ENCODE results near the gene ASB1. TPM values are rescaled to one million over a fixed set of nuclear protein-coding genes. Genes with fewer than 3 reads are reported as not detected.

ASB1 gene
- total RNA-seq (10 to 100 TPM; 22.1 to 34.6 TPM), polyA plus RNA-seq (ENCODE audit: insufficient read length in 2 of 2) (10 to 100 TPM; 40.5 to 41.9 TPM)
- long read RNA-seq, donor 1, full-length matches to known transcripts = 4 of 13 reads
- long read RNA-seq, donor 1, partial matches to known transcripts = 9 of 13 reads
- long read RNA-seq, donor 1, other reads (novel, unspliced or antisense) = 0 of 13 reads
- long read RNA-seq, donor 2 = 0 reads
- long read RNA-seq, donor 3, full-length matches to known transcripts = 5 of 5 reads
- long read RNA-seq, donor 3, partial matches to known transcripts = 0 of 5 reads
- long read RNA-seq, donor 3, other reads (novel, unspliced or antisense) = 0 of 5 reads
- long read RNA-seq, donor 4, full-length matches to known transcripts = 4 of 4 reads
- long read RNA-seq, donor 4, partial matches to known transcripts = 0 of 4 reads
- long read RNA-seq, donor 4, other reads (novel, unspliced or antisense) = 0 of 4 reads

GRCh38 chr2:238426568-238427434 is at the start of gene ASB1:
Gene ASB1 (plus strand): TSS chr2:238426927. CDS start chr2:238427071, 144 bp downstream.
- Histone ChIP-seq H3K27ac (ENCODE audit: low read depth, low read length) (peak within 1 kb of the TSS; percentile 98), H3K27me3 (ENCODE audit: control insufficient read depth, insufficient read depth, low read length) (no peaks in the 10 kb centered on the region), H3K4me1 (ENCODE audit: control insufficient read depth, insufficient read depth, low read length) (peaks cover 35% of the 10 kb centered on the region), H3K9me3 (ENCODE audit: control insufficient read depth, insufficient read depth, low read length) (peaks cover 3% of the 10 kb centered on the region), H3K36me3 (ENCODE audit: control insufficient read depth, insufficient read depth, low read length) (peaks cover 19% of the 10 kb centered on the region), H3K4me3 (ENCODE audit: low read depth, low read length) (peak within 1 kb of the TSS; percentile 85)
- peak; percentile 70 to 95 (median 82) for DNase-seq (ENCODE audit: low read depth in 4 of 6, low spot score in 6 of 6)
- WGBS (ENCODE audit: insufficient coverage) = under 1% methylated on average over 104 of the region's 104 CpGs

GRCh38 chr2:238378230-238379095 is 48.3 kb upstream of the ASB1 start:
- WGBS (ENCODE audit: insufficient coverage) = 96% methylated on average over 9 of the region's 11 CpGs
- Histone ChIP-seq H3K4me1 (ENCODE audit: control insufficient read depth, insufficient read depth, low read length) (peaks cover 10% of the 10 kb centered on the region), H3K9me3 (ENCODE audit: control insufficient read depth, insufficient read depth, low read length) (no peaks in the 10 kb centered on the region), H3K4me3 (ENCODE audit: low read depth, low read length) (no peak overlapping the region), H3K27me3 (ENCODE audit: control insufficient read depth, insufficient read depth, low read length) (no peaks in the 10 kb centered on the region), H3K27ac (ENCODE audit: low read depth, low read length) (no peak overlapping the region), H3K36me3 (ENCODE audit: control insufficient read depth, insufficient read depth, low read length) (peaks cover 20% of the 10 kb centered on the region)
- no peak for DNase-seq (ENCODE audit: low read depth in 4 of 6, low spot score in 6 of 6)

GRCh38 chr2:238379096-238379810 is 47.5 kb upstream of the ASB1 start:
- DNase-seq (ENCODE audit: low read depth in 4 of 6, low spot score in 6 of 6) = no peak
- no peak overlapping the region for H3K4me3 ChIP-seq (ENCODE audit: low read depth, low read length)
- WGBS (ENCODE audit: insufficient coverage) = 69% methylated on average over 12 of the region's 15 CpGs
- no peak overlapping the region for H3K27ac ChIP-seq (ENCODE audit: low read depth, low read length)
- H3K27me3 ChIP-seq (ENCODE audit: control insufficient read depth, insufficient read depth, low read length) = no peaks in the 10 kb centered on the region
- peaks cover 20% of the 10 kb centered on the region for H3K36me3 ChIP-seq (ENCODE audit: control insufficient read depth, insufficient read depth, low read length)
- no peaks in the 10 kb centered on the region for H3K9me3 ChIP-seq (ENCODE audit: control insufficient read depth, insufficient read depth, low read length)
- peaks cover 10% of the 10 kb centered on the region for H3K4me1 ChIP-seq (ENCODE audit: control insufficient read depth, insufficient read depth, low read length)

- H3K9me3 ChIP-seq (ENCODE audit: control insufficient read depth, insufficient read depth, low read length) = no peaks in the 10 kb centered on the region
- H3K27me3 ChIP-seq (ENCODE audit: control insufficient read depth, insufficient read depth, low read length) = no peaks in the 10 kb centered on the region
- 92% methylated on average over 4 of the region's 7 CpGs for WGBS (ENCODE audit: insufficient coverage)
- no peak overlapping the region for H3K27ac ChIP-seq (ENCODE audit: low read depth, low read length)
- H3K36me3 ChIP-seq (ENCODE audit: control insufficient read depth, insufficient read depth, low read length) = peaks cover 20% of the 10 kb centered on the region
- no peak for DNase-seq (ENCODE audit: low read depth in 4 of 6, low spot score in 6 of 6)
- H3K4me3 ChIP-seq (ENCODE audit: low read depth, low read length) = no peak overlapping the region
- H3K4me1 ChIP-seq (ENCODE audit: control insufficient read depth, insufficient read depth, low read length) = peaks cover 10% of the 10 kb centered on the region
These were observed 46.4 kb upstream of the ASB1 start for GRCh38 chr2:238380336-238380735.

GRCh38 chr2:238380785-238381184 is 45.9 kb upstream of the ASB1 start:
- Histone ChIP-seq H3K27ac (ENCODE audit: low read depth, low read length) (no peak overlapping the region), H3K4me3 (ENCODE audit: low read depth, low read length) (no peak overlapping the region), H3K9me3 (ENCODE audit: control insufficient read depth, insufficient read depth, low read length) (no peaks in the 10 kb centered on the region), H3K4me1 (ENCODE audit: control insufficient read depth, insufficient read depth, low read length) (peaks cover 10% of the 10 kb centered on the region), H3K36me3 (ENCODE audit: control insufficient read depth, insufficient read depth, low read length) (peaks cover 20% of the 10 kb centered on the region), H3K27me3 (ENCODE audit: control insufficient read depth, insufficient read depth, low read length) (no peaks in the 10 kb centered on the region)
- DNase-seq (ENCODE audit: low read depth in 4 of 6, low spot score in 6 of 6) = no peak
- no CpG with 5 or more reads among the region's 1 CpG for WGBS (ENCODE audit: insufficient coverage)

- WGBS (ENCODE audit: insufficient coverage) = 96% methylated on average over 15 of the region's 16 CpGs
- Histone ChIP-seq H3K4me1 (ENCODE audit: control insufficient read depth, insufficient read depth, low read length) (peaks cover 10% of the 10 kb centered on the region), H3K27ac (ENCODE audit: low read depth, low read length) (no peak overlapping the region), H3K9me3 (ENCODE audit: control insufficient read depth, insufficient read depth, low read length) (no peaks in the 10 kb centered on the region), H3K27me3 (ENCODE audit: control insufficient read depth, insufficient read depth, low read length) (no peaks in the 10 kb centered on the region), H3K36me3 (ENCODE audit: control insufficient read depth, insufficient read depth, low read length) (peaks cover 20% of the 10 kb centered on the region), H3K4me3 (ENCODE audit: low read depth, low read length) (no peak overlapping the region)
- no peak for DNase-seq (ENCODE audit: low read depth in 4 of 6, low spot score in 6 of 6)
These were observed 45.2 kb upstream of the ASB1 start for GRCh38 chr2:238381341-238382115.

- H3K4me3 ChIP-seq (ENCODE audit: low read depth, low read length) = no peak overlapping the region
- H3K27ac ChIP-seq (ENCODE audit: low read depth, low read length) = no peak overlapping the region
- H3K36me3 ChIP-seq (ENCODE audit: control insufficient read depth, insufficient read depth, low read length) = peaks cover 20% of the 10 kb centered on the region
- no peaks in the 10 kb centered on the region for H3K9me3 ChIP-seq (ENCODE audit: control insufficient read depth, insufficient read depth, low read length)
- peaks cover 10% of the 10 kb centered on the region for H3K4me1 ChIP-seq (ENCODE audit: control insufficient read depth, insufficient read depth, low read length)
- H3K27me3 ChIP-seq (ENCODE audit: control insufficient read depth, insufficient read depth, low read length) = no peaks in the 10 kb centered on the region
- no peak for DNase-seq (ENCODE audit: low read depth in 4 of 6, low spot score in 6 of 6)
- WGBS (ENCODE audit: insufficient coverage) = 81% methylated on average over 4 of the region's 5 CpGs
These were observed 44.3 kb upstream of the ASB1 start for GRCh38 chr2:238382381-238382781.

- DNase-seq (ENCODE audit: low read depth in 4 of 6, low spot score in 6 of 6) = no peak
- WGBS (ENCODE audit: insufficient coverage) = 100% methylated on average over 2 of the region's 5 CpGs
- Histone ChIP-seq H3K4me1 (ENCODE audit: control insufficient read depth, insufficient read depth, low read length) (peaks cover 10% of the 10 kb centered on the region), H3K9me3 (ENCODE audit: control insufficient read depth, insufficient read depth, low read length) (no peaks in the 10 kb centered on the region), H3K27ac (ENCODE audit: low read depth, low read length) (no peak overlapping the region), H3K4me3 (ENCODE audit: low read depth, low read length) (no peak overlapping the region), H3K27me3 (ENCODE audit: control insufficient read depth, insufficient read depth, low read length) (no peaks in the 10 kb centered on the region), H3K36me3 (ENCODE audit: control insufficient read depth, insufficient read depth, low read length) (peaks cover 23% of the 10 kb centered on the region)
These were observed 43.6 kb upstream of the ASB1 start for GRCh38 chr2:238383135-238383534.
